GM15510 (cell line): ENCODE measurements around the gene SAA1.

ENCODE experiments used
- POLR2A ChIP-seq: IDR thresholded peaks from 3 replicates; pipeline ENCODE4 v1.6.1; 2011; ENCODE audit warnings: borderline replicate concordance; ENCODE audit not compliant: insufficient read length; ENCODE audit errors: extremely low read depth

Gene SAA1

GRCh38 chr11:18304745-18305144 is 38.7 kb downstream of the SAA1 start:
- TF ChIP-seq POLR2A, result no peak

GRCh38 chr11:18307461-18308139 is 41.5 kb downstream of the SAA1 start:
- no peak for TF ChIP-seq POLR2A

GRCh38 chr11:18308242-18308641 is 42.2 kb downstream of the SAA1 start:
- no peak for TF ChIP-seq POLR2A

GRCh38 chr11:18309691-18310090 is 43.6 kb downstream of the SAA1 start:
- TF ChIP-seq POLR2A, result no peak

- TF ChIP-seq POLR2A, result no peak
Observed at GRCh38 chr11:18310800-18311340, 44.8 kb downstream of the SAA1 start.

DNA sequence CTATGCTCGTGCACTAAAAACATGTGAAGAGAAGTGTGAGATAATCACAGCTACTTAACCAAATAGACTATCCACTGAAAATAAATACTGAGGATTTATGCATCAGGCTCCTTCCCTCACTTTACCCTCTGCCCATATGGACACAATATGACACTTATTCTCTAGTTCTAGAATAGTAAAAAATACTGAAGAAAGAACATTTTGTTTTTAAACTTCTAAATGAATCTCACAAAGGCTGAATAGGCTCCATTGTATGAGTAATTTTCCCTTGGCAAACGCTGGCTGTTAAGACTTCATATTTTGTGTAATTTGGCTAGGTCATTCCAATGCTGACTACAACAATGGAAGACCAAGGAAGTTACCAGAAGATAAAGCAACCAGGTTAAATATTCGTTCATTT is 45.9 kb downstream of the SAA1 start:
- no peak for TF ChIP-seq POLR2A

DNA sequence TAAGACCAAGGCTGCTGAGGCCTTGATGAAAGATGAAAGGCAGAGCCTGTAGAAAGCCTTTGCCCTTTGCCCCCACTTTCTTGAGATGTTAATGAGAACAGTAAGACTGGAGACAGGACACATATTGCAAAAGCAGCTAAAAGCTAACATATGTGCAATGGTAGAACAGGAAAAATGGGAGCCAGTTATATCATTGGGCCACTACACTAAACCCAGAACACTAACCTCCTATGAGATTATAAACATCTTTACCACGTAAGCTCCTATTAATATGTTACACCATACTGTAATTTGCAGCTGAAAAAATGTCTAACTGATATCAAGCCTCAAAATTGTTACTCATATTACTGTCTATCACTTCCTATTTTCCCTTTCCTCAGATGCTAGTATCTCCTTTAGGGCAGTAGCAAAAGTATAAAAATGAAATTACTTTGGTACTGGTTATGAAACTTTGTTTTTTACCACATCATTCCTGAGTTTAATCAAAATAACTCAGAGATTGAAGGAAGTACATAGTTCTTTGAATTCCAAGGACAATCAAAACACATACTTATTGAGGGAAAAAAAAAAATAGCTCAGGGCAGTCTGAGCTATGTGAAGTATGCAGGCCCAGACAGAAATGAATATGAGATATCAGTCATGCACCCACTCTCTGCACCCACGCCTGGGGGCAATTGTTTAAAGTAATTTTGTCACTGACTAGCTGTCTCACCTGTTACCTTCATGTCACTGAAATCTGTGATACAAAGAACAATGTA is 46.8 kb downstream of the SAA1 start:
- TF ChIP-seq POLR2A, result no peak

DNA sequence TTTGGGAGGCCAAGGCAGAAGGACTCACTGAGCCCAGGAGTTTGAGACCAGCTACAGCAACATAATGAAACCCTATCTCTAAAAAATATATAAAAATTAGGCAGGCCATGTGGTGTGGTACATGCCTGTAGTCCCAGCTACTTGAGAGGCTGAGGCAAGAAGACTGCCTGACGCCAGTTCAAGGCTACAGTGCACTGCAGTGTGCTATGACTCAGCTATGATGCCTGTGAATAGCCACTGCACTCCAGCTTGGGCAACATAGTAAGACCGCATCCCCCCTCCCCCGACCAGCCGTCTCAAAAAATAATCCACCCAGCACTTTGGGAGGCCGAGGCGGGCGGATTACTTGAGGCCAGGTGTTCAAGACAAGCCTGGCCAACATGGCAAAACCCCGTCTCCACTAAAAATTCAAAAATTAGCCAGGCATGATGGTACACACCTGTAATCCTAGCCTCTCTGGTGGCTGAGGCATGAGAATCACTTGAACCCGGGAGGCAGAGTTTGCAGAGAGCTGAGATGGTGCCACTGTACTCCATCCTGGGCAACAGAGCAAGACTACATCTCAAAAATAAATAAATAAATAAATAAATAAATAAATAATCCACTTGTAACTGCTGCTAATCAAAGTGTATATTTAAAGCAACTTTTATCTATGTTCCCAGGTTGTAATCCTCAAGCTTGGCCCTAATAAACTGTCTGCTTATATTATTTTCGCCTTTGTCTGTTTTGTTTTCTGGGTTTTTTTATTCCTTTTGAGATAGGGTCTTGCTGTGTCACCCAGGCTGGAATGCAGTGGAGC is 48.1 kb downstream of the SAA1 start:
- TF ChIP-seq POLR2A, result no peak

DNA sequence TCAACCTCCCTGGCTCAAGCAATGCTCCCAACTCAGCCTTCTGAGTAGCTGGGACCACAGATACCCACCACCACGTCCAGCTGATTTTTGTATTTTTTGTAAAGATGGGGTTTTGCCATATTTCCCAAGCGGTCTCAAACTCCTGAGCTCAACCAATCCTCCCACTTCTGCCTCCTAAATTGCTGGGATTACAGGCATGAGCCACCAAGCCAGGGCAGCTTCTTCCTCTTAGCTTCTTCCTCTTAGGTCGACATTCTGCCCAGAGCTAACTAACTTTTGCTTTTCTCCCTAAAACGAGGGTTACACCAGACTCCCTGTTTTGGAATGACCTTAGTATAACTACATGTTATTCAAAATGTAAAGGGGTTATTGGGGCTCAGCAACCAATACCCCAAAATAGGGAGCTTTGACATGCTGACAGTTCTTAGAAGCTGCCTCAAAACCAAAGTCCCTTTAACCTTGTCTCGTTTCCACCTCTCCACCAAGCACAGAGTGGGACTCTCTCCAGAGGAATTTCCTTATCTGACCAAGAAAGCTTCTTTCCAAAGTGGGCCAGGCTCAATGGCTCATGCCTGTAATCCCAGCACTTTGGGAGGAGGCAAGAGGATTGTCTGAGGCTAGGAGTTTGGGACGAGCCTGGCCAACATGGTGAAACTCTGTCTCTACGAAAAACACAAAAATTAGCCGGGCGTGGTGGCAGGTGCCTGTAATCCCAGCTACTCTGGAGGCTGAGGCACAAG is 48.9 kb downstream of the SAA1 start:
- no peak for TF ChIP-seq POLR2A

DNA sequence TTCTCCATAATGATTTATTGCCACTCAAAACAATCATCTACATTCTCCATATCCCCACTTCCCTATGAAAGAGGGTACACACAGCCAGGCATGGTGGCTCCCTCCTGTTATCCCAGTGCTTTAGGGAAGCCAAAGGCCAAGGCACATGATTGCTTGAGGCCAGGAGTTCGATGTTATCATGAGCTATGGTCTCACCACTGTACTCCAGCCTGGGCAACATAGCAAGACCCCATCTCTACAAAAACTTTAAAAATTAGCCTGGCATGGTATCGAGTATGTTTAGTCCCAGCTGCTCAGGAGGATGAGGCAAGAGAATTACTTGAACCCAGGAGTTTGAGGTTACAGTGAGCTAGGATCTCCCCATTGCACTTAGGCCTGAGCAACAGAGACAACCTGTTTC is 49.8 kb downstream of the SAA1 start:
- no peak for TF ChIP-seq POLR2A

DNA sequence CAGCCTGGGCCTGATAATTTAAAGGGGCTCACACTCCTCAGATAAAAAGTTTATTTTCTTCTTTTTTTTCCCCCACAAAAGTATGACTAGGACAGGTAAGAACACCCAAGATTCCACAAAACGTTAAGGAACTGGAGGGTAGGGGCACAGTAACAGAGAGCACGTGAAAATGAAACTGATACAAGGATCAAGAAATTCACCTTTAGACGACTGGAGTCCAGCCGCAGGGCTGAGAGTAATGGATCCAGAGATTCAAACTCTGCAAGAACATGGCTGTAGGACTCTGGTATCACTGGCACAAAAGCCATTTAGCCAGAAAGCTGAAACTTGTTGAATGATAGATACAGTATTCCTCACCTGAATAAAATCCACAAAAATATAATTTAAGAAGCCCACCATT is 51.5 kb downstream of the SAA1 start:
- no peak for TF ChIP-seq POLR2A
